IPS-20b (cell line): ENCODE data around the gene GPR142.

Experiments
- H3K27ac ChIP-seq: one replicate; pipeline ENCODE4 v1.5.1; 2013; ENCODE audit warnings: low read length
- H3K27me3 ChIP-seq: 2 replicates; pipeline ENCODE4 v1.6.1; 2013; ENCODE audit warnings: mild to moderate bottlenecking, low read length, inconsistent platforms; ENCODE audit not compliant: insufficient read depth
- H3K36me3 ChIP-seq: 2 replicates; pipeline ENCODE4 v1.6.1; 2013; ENCODE audit warnings: low read depth, mild to moderate bottlenecking, inconsistent platforms, low read length, moderate library complexity; ENCODE audit not compliant: insufficient read depth
- H3K4me1 ChIP-seq: 2 replicates; pipeline ENCODE4 v1.6.1; 2013; ENCODE audit warnings: mild to moderate bottlenecking, control low read depth, inconsistent platforms, low read length, moderate library complexity; ENCODE audit not compliant: insufficient read depth
- H3K4me3 ChIP-seq: 2 replicates; pipeline ENCODE4 v1.5.1; 2013; ENCODE audit warnings: mild to moderate bottlenecking, low read length, inconsistent platforms
- H3K9ac ChIP-seq: 2 replicates; pipeline ENCODE4 v1.6.1; 2013; ENCODE audit warnings: low read depth, mild to moderate bottlenecking, inconsistent platforms, low read length, moderate library complexity
- H3K9me3 ChIP-seq: 2 replicates; pipeline ENCODE4 v1.6.1; 2013; ENCODE audit warnings: mild to moderate bottlenecking, low read depth, low read length, inconsistent platforms; ENCODE audit not compliant: insufficient read depth

The GPR142 gene

GRCh38 chr17:74389084-74389753, 21.9 kb downstream of the GPR142 start:
- no peak overlapping the region for H3K9ac ChIP-seq
- H3K36me3 ChIP-seq = no peaks in the 10 kb centered on the region
- no peak overlapping the region for H3K4me3 ChIP-seq
- H3K27ac ChIP-seq = no peak overlapping the region
- no peaks in the 10 kb centered on the region for H3K27me3 ChIP-seq
- peaks cover 8% of the 10 kb centered on the region; the same call in 1 of the 2 replicates for H3K4me1 ChIP-seq
- no peaks in the 10 kb centered on the region for H3K9me3 ChIP-seq

- Histone ChIP-seq H3K27me3 (no peaks in the 10 kb centered on the region), H3K4me3 (no peak overlapping the region), H3K27ac (no peak overlapping the region), H3K4me1 (peaks cover 8% of the 10 kb centered on the region; the same call in 1 of the 2 replicates), H3K36me3 (no peaks in the 10 kb centered on the region), H3K9ac (no peak overlapping the region), H3K9me3 (no peaks in the 10 kb centered on the region)
These were observed 22.8 kb downstream of the GPR142 start for GRCh38 chr17:74389937-74390679.

GRCh38 chr17:74390680-74391653, 23.7 kb downstream of the GPR142 start:
- no peaks in the 10 kb centered on the region for H3K36me3 ChIP-seq
- no peak overlapping the region for H3K4me3 ChIP-seq
- no peaks in the 10 kb centered on the region for H3K9me3 ChIP-seq
- no peaks in the 10 kb centered on the region for H3K27me3 ChIP-seq
- no peak overlapping the region for H3K9ac ChIP-seq
- peaks cover 8% of the 10 kb centered on the region; the same call in 1 of the 2 replicates for H3K4me1 ChIP-seq
- no peak overlapping the region for H3K27ac ChIP-seq

GRCh38 chr17:74391771-74392170, 24.5 kb downstream of the GPR142 start:
- H3K4me1 ChIP-seq = peaks cover 8% of the 10 kb centered on the region; the same call in 1 of the 2 replicates
- no peak overlapping the region for H3K27ac ChIP-seq
- H3K9me3 ChIP-seq = no peaks in the 10 kb centered on the region
- H3K4me3 ChIP-seq = no peak overlapping the region
- H3K9ac ChIP-seq = no peak overlapping the region
- no peaks in the 10 kb centered on the region for H3K27me3 ChIP-seq
- no peaks in the 10 kb centered on the region for H3K36me3 ChIP-seq

GRCh38 chr17:74392848-74393247, 25.5 kb downstream of the GPR142 start:
- no peak overlapping the region; the same call in 1 of the 2 replicates for H3K4me3 ChIP-seq
- no peak overlapping the region for H3K27ac ChIP-seq
- H3K36me3 ChIP-seq = no peaks in the 10 kb centered on the region
- no peak overlapping the region for H3K9ac ChIP-seq
- no peaks in the 10 kb centered on the region for H3K9me3 ChIP-seq
- no peaks in the 10 kb centered on the region for H3K27me3 ChIP-seq
- no peaks in the 10 kb centered on the region; the same call in 1 of the 2 replicates for H3K4me1 ChIP-seq

- Histone ChIP-seq H3K4me3 (no peak overlapping the region; the same call in 1 of the 2 replicates), H3K9me3 (no peaks in the 10 kb centered on the region), H3K36me3 (no peaks in the 10 kb centered on the region), H3K4me1 (no peaks in the 10 kb centered on the region; the same call in 1 of the 2 replicates), H3K27me3 (no peaks in the 10 kb centered on the region), H3K27ac (no peak overlapping the region), H3K9ac (no peak overlapping the region)
These were observed 26.1 kb downstream of the GPR142 start for GRCh38 chr17:74393346-74393942.

- Histone ChIP-seq H3K27ac (no peak overlapping the region), H3K9ac (no peak overlapping the region), H3K9me3 (no peaks in the 10 kb centered on the region), H3K4me3 (no peak overlapping the region), H3K4me1 (no peaks in the 10 kb centered on the region), H3K36me3 (no peaks in the 10 kb centered on the region), H3K27me3 (no peaks in the 10 kb centered on the region)
These were observed 27.1 kb downstream of the GPR142 start for GRCh38 chr17:74394275-74394950.

GRCh38 chr17:74394977-74395376, 27.7 kb downstream of the GPR142 start:
- Histone ChIP-seq H3K27ac (no peak overlapping the region), H3K4me1 (no peaks in the 10 kb centered on the region), H3K9me3 (no peaks in the 10 kb centered on the region), H3K9ac (no peak overlapping the region), H3K36me3 (no peaks in the 10 kb centered on the region), H3K4me3 (no peak overlapping the region), H3K27me3 (no peaks in the 10 kb centered on the region)

GRCh38 chr17:74396567-74396966, 29.3 kb downstream of the GPR142 start:
- no peaks in the 10 kb centered on the region for H3K36me3 ChIP-seq
- no peak overlapping the region for H3K9ac ChIP-seq
- no peak overlapping the region for H3K4me3 ChIP-seq
- no peak overlapping the region for H3K27ac ChIP-seq
- no peaks in the 10 kb centered on the region for H3K9me3 ChIP-seq
- no peaks in the 10 kb centered on the region for H3K4me1 ChIP-seq
- H3K27me3 ChIP-seq = no peaks in the 10 kb centered on the region

- Histone ChIP-seq H3K9me3 (no peaks in the 10 kb centered on the region), H3K27me3 (no peaks in the 10 kb centered on the region), H3K4me3 (no peak overlapping the region), H3K27ac (no peak overlapping the region), H3K4me1 (peaks cover 16% of the 10 kb centered on the region), H3K9ac (no peak overlapping the region), H3K36me3 (no peaks in the 10 kb centered on the region)
These were observed 34.7 kb downstream of the GPR142 start for GRCh38 chr17:74402048-74402447.
